ENCODE measurements around the gene APP.

- TF ChIP-seq EZH2phosphoT487 (IDR thresholded peaks at IDR 0.05; ENCODE audit: borderline replicate concordance, low read length): no peak
- no peak for TF ChIP-seq CTCF (IDR thresholded peaks at IDR 0.05; ENCODE audit: low read depth, low read length, poor library complexity, severe bottlenecking)
Observed at GRCh38 chr21:25934130-25934529, 236.4 kb downstream of the APP start.

Data from DOHH2 (cell line).